Ishikawa (cell line): ENCODE data around the gene VPS11.

Experiments used
- CEBPB ChIP-seq: IDR thresholded peaks from 2 replicates; pipeline ENCODE4 v1.6.1; 2012
- CREB1 ChIP-seq: IDR thresholded peaks from 2 replicates; pipeline ENCODE4 v1.6.1; 2012; ENCODE audit warnings: low read depth
- EGR1 ChIP-seq: IDR thresholded peaks from 2 replicates; pipeline ENCODE4 v1.6.1; 2012
- EP300 ChIP-seq: IDR thresholded peaks from 2 replicates; pipeline ENCODE4 v1.6.1; 2012; ENCODE audit warnings: borderline replicate concordance
- FOXM1 ChIP-seq: IDR thresholded peaks from 2 replicates; pipeline ENCODE4 v1.6.1; 2012; ENCODE audit warnings: low read depth, borderline replicate concordance
- MAX ChIP-seq: IDR thresholded peaks from 2 replicates; pipeline ENCODE4 v1.6.1; 2012
- NFIC ChIP-seq: IDR thresholded peaks from 2 replicates; pipeline ENCODE4 v1.6.1; 2012
- RAD21 ChIP-seq: IDR thresholded peaks from 2 replicates; pipeline ENCODE4 v1.6.1; 2012; ENCODE audit warnings: low read depth
- REST ChIP-seq: IDR thresholded peaks from 2 replicates; pipeline ENCODE4 v1.6.1; 2012; ENCODE audit warnings: low read depth, mild to moderate bottlenecking
- TAF1 ChIP-seq: IDR thresholded peaks from 2 replicates; pipeline ENCODE4 v1.6.1; 2012; ENCODE audit warnings: low read depth, mild to moderate bottlenecking
- TCF12 ChIP-seq: IDR thresholded peaks from 2 replicates; pipeline ENCODE4 v1.6.1; 2012; ENCODE audit warnings: low read depth
- TEAD4 ChIP-seq: IDR thresholded peaks from 2 replicates; pipeline ENCODE4 v1.6.1; 2012
- USF1 ChIP-seq: IDR thresholded peaks from 2 replicates; pipeline ENCODE4 v1.6.1; 2012
- YY1 ChIP-seq: IDR thresholded peaks from 2 replicates; pipeline ENCODE4 v1.6.1; 2012; ENCODE audit warnings: low read depth
- ZBTB7A ChIP-seq: IDR thresholded peaks from 2 replicates; pipeline ENCODE4 v1.6.1; 2012; ENCODE audit warnings: low read depth

VPS11 gene

GRCh38 chr11:119099711-119100110 is 32.1 kb downstream of the VPS11 start:
- TF ChIP-seq YY1 (no peak), CEBPB (no peak), RAD21 (no peak), USF1 (no peak), EP300 (no peak), TEAD4 (no peak), CREB1 (no peak), REST (no peak), NFIC (no peak), MAX (no peak), FOXM1 (no peak), TAF1 (no peak), ZBTB7A (no peak), TCF12 (no peak), EGR1 (no peak)

GRCh38 chr11:119100246-119100970 is 32.8 kb downstream of the VPS11 start:
- no peak for TF ChIP-seq NFIC
- no peak for TF ChIP-seq FOXM1
- TF ChIP-seq RAD21: 0 out of 2 replicates have a peak, but pooled peaks have one; percentile 28

- TF ChIP-seq CREB1 (no peak), RAD21 (no peak), NFIC (no peak), FOXM1 (no peak), TEAD4 (no peak), MAX (no peak), USF1 (no peak)
Observed at GRCh38 chr11:119100994-119101758, 33.6 kb downstream of the VPS11 start.

GRCh38 chr11:119101759-119102423 is 34.3 kb downstream of the VPS11 start, which contains the start of gene DPAGT1:
Gene DPAGT1, minus strand, starts transcription at chr11:119101853. Its CDS starts 198 bp downstream, at chr11:119101655.
- TF ChIP-seq TAF1 (peak; percentile 79; the same call in 1 of the 2 replicates), ZBTB7A (no peak), REST (no peak), CREB1 (peak; percentile 26), NFIC (no peak), RAD21 (no peak), EP300 (no peak), USF1 (peak; percentile 97), FOXM1 (0 out of 2 replicates have a peak, but pooled peaks have one; percentile 16), MAX (peak; percentile 98), EGR1 (peak; percentile 87), TEAD4 (peak; percentile 92), CEBPB (no peak), YY1 (peak; percentile 99), TCF12 (peak; percentile 23; the same call in 1 of the 2 replicates)
